HG02970 (cell line): ENCODE data around the gene PHRF1.

Experiments
- ATAC-seq: cut with Tn5 transposase; IDR thresholded peaks from one replicate; pipeline ENCODE4 v1.9.1; 2021; ENCODE audit warnings: mild to moderate bottlenecking, moderate library complexity, moderate number of reproducible peaks; ENCODE audit not compliant: unreplicated experiment, low FRiP score

Gene PHRF1

GRCh38 chr11:575996-576768 lies at the start of gene PHRF1:
Gene PHRF1, plus strand, starts transcription at chr11:576470. Its CDS starts 5,043 bp downstream, at chr11:581513.
- ATAC-seq, result peak; percentile 88

GRCh38 chr11:528166-528814 lies 48.0 kb upstream of the PHRF1 start:
- ATAC-seq, result no peak

- no peak for ATAC-seq
Observed at GRCh38 chr11:528815-529727, 47.2 kb upstream of the PHRF1 start.

- ATAC-seq, result no peak
Observed at GRCh38 chr11:529728-530411, 46.4 kb upstream of the PHRF1 start.

- ATAC-seq, result no peak
Observed at GRCh38 chr11:530960-531831, 45.1 kb upstream of the PHRF1 start.

GRCh38 chr11:531919-532526 lies 44.2 kb upstream of the PHRF1 start:
- no peak for ATAC-seq

- no peak for ATAC-seq
Observed at GRCh38 chr11:532527-532985, 43.7 kb upstream of the PHRF1 start.

- no peak for ATAC-seq
Observed at GRCh38 chr11:532986-533585, 43.2 kb upstream of the PHRF1 start.

GRCh38 chr11:533586-534395 lies 42.5 kb upstream of the PHRF1 start:
- no peak for ATAC-seq

- ATAC-seq, result peak; percentile 1
Observed at GRCh38 chr11:534396-535209, 41.7 kb upstream of the PHRF1 start.

GRCh38 chr11:535210-535518 lies 41.1 kb upstream of the PHRF1 start:
- no peak for ATAC-seq

GRCh38 chr11:535519-536454 lies 40.5 kb upstream of the PHRF1 start, which contains the start of gene HRAS:
Gene HRAS, minus strand, starts transcription at chr11:535576.
- peak; percentile 74 for ATAC-seq

GRCh38 chr11:536841-537621 lies 39.2 kb upstream of the PHRF1 start, which contains the start of gene LRRC56:
Gene LRRC56, plus strand, starts transcription at chr11:537527. Its CDS starts 3,158 bp downstream, at chr11:540685.
- peak; percentile 36 for ATAC-seq

GRCh38 chr11:537622-538430 lies 38.4 kb upstream of the PHRF1 start:
- ATAC-seq, result no peak
